Progenitor cell of endocrine pancreas (in vitro differentiated cells): ENCODE measurements around the gene PHF24. TPM values are rescaled to one million over a fixed set of nuclear protein-coding genes. Genes with fewer than 3 reads are reported as not detected.

Experiments used
- DNase-seq: peaks from one replicate; pipeline ENCODE4 v3.0.0; 2021; ENCODE audit warnings: low spot score; ENCODE audit not compliant: unreplicated experiment
- H3K27ac Mint-ChIP-seq: 2 replicates; pipeline ENCODE4 v1.8.0; 2021; ENCODE audit warnings: mild to moderate bottlenecking, moderate library complexity, mixed read lengths
- H3K27me3 Mint-ChIP-seq: 2 replicates; pipeline ENCODE4 v1.8.0; 2021; ENCODE audit warnings: mixed read lengths
- H3K36me3 Mint-ChIP-seq: 2 replicates; pipeline ENCODE4 v1.8.0; 2022; ENCODE audit warnings: mixed read lengths; ENCODE audit not compliant: insufficient read depth
- H3K4me1 Mint-ChIP-seq: 2 replicates; pipeline ENCODE4 v1.8.0; 2021; ENCODE audit warnings: low read depth, mixed read lengths
- H3K4me3 Mint-ChIP-seq: 2 replicates; pipeline ENCODE4 v1.8.0; 2021; ENCODE audit warnings: low read depth, mild to moderate bottlenecking, moderate library complexity, mixed read lengths
- H3K9me3 Mint-ChIP-seq: 2 replicates; pipeline ENCODE4 v1.8.0; 2021; ENCODE audit warnings: low read depth, mixed read lengths
- CTCF ChIP-seq: fragments of 200-600 bp; sonication (generic); IDR thresholded peaks from one replicate; pipeline ENCODE4 v1.5.0; 2021; ENCODE audit warnings: antibody characterized with exemption, mild to moderate bottlenecking; ENCODE audit not compliant: unreplicated experiment
- total RNA-seq: library from RNA; stranded (reverse); gene quantifications from 2 replicates; pipeline ENCODE4 v1.2.1, GENCODE V29; 2021

The PHF24 gene
- total RNA-seq, 1 donor from 2014 or later = 0.29 TPM

- Mint-ChIP-seq H3K9me3 (no peaks in the 10 kb centered on the region), H3K36me3 (peaks cover 8% of the 10 kb centered on the region), H3K4me1 (peaks cover 22% of the 10 kb centered on the region), H3K27ac (peak overlapping the region; percentile 63), H3K27me3 (peaks cover 8% of the 10 kb centered on the region), H3K4me3 (no peak overlapping the region)
- DNase-seq = peak; percentile 27
- TF ChIP-seq CTCF = peak; percentile 26
Measured at GRCh38 chr9:34991607-34992375, 33.7 kb downstream of the PHF24 start.

GRCh38 chr9:34992376-34992951 lies 34.4 kb downstream of the PHF24 start:
- Mint-ChIP-seq H3K36me3 (peaks cover 10% of the 10 kb centered on the region), H3K27ac (no peak overlapping the region), H3K9me3 (no peaks in the 10 kb centered on the region), H3K4me1 (peaks cover 24% of the 10 kb centered on the region), H3K27me3 (peaks cover 3% of the 10 kb centered on the region), H3K4me3 (no peak overlapping the region)
- no peak for TF ChIP-seq CTCF
- no peak for DNase-seq

DNA sequence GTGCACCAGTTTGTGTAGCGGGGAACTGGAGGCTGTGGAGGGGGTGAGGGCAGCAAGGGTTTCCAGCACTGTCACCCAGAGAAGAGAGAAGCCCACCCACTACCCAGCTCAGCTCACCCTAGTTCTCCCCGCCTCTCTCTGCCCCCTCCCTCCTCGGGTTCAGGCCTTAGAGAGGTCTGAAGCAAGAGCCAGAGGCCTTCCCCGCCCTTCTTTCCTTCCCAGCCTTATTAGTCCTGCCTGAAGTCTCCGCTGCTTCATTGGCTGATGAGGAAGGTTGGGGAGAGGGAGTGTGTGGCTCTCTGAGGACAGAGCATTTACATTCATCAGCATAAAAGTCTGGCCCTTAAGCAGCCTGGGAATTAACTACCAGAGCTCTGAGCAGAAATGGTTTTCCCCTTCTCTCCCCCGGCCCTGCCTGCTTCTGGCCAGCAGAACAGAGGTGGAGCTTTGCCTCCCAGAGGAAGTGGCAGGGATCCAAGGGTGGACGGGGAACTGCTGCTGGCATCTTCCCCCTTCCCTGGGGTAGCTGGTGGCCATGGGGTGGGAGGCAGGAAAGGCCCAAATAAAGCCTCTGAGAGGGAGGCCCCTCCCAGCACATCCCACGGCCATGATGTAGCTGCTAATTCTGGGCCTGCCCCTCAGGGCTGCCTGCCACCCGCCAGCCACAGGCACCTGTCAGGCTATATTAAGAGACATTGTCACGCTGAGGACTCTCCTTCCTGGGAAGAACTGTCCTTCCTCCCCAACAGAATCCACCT lies 35.6 kb downstream of the PHF24 start:
- H3K4me1 Mint-ChIP-seq = peaks cover 23% of the 10 kb centered on the region
- TF ChIP-seq CTCF = no peak

DNA sequence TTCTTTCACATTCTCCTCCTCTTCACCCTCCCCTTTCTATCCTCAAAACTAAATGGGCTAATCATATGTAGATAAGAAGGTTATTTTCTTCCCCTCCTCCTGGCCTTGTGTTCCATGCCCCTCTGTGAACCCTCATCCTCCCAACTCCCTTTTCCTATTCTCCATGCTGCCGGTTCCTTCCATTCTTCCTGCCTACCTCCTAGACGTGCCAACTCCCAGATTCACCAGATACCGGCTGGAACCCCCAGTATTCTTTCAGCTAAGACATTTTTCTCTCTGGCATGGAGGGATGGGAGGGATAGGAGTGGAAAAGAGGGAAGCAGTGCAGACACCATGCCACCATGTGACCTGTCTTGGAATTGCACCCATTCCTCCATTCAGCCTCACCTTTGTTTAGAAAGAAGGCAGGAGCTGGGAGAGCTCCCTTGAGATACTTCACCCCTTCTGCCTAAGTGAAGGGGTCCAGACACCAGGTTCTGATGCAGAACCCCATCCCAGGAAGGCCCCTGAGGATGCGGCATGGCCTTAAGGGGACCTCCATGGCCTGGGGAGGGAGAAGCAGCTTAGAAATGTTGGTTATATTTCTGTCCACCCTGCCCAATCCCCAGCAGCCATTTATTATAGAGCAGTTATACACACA lies 36.3 kb downstream of the PHF24 start:
- Mint-ChIP-seq H3K9me3 (no peaks in the 10 kb centered on the region), H3K4me1 (peaks cover 21% of the 10 kb centered on the region), H3K4me3 (no peak overlapping the region), H3K27me3 (no peaks in the 10 kb centered on the region), H3K36me3 (peaks cover 10% of the 10 kb centered on the region), H3K27ac (peak overlapping the region; percentile 18)
- TF ChIP-seq CTCF = peak; percentile 68
- no peak for DNase-seq

More for the DNA sequence above, 35.6 kb downstream of the PHF24 start:
- no peak for DNase-seq
- Mint-ChIP-seq H3K27me3 (peaks cover under 1% of the 10 kb centered on the region), H3K9me3 (no peaks in the 10 kb centered on the region), H3K36me3 (peaks cover 10% of the 10 kb centered on the region), H3K4me3 (no peak overlapping the region), H3K27ac (peak overlapping the region; percentile 18)
